ENCODE measurements around the gene STK32C. TPM values are rescaled to one million over a fixed set of nuclear protein-coding genes. Genes with fewer than 3 reads are reported as not detected.

STK32C gene
- total RNA-seq, 2 donors from 2014 or later, result 8.4 to 9.9 TPM

DNA sequence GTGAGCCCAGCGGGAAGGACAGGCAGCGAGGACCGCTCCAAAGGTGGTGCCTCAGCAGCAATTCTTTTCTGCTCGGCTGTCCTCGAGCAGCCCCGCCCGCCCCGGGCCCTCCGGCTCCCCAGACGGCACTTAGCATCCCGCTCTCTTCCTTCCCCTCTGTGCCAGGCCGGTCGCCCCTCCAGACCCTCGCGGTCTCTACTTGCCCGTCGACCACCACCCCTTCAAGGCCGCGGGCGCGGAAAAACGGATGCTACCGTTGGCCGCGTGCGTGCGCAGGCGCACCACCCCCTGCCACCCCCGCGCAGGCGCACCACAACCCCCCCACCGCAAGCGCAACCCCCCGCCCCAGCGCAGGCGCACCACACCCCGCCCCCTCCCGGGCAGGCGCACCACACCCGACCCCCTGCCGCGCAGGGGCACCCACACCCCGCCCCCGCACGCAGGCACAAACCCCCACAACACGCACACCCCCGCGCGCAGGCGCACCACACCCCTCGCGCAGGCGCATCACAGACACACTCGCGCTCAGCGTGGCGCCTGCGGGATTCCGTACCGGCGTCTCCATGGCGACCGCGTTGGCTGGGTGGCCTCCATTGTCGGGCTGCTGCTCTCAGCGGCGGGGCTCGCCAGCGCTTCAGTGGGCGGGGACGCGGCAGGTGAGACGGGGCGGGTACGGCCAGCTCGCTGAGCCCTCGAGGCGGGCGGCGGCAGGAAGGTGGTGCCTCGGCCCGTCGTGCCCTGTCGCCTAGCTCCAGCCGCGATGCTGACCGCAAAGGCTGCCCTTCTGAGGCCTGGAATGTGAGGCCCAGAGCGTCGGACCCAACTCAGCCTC lies 24.1 kb upstream of the STK32C start, which contains the start of gene LRRC27:
Gene LRRC27 (plus strand): TSS at position 593 of the 832 bp plus-strand sequence. CDS start 1,332 bp downstream, outside the sequence.
- H3K9me3 ChIP-seq (ENCODE audit: control insufficient read depth, low read length), result no peaks in the 10 kb centered on the region
- Mint-ChIP-seq H3K36me3 (ENCODE audit: low read depth) (peaks cover 27% of the 10 kb centered on the region), H3K27ac (peak within 1 kb of the TSS; percentile 88), H3K4me3 (peak within 1 kb of the TSS; percentile 91), H3K9me3 (peaks cover 3% of the 10 kb centered on the region), H3K27me3 (ENCODE audit: insufficient read depth) (no peaks in the 10 kb centered on the region), H3K4me1 (peaks cover 22% of the 10 kb centered on the region)
- TF ChIP-seq, protein P1, sequence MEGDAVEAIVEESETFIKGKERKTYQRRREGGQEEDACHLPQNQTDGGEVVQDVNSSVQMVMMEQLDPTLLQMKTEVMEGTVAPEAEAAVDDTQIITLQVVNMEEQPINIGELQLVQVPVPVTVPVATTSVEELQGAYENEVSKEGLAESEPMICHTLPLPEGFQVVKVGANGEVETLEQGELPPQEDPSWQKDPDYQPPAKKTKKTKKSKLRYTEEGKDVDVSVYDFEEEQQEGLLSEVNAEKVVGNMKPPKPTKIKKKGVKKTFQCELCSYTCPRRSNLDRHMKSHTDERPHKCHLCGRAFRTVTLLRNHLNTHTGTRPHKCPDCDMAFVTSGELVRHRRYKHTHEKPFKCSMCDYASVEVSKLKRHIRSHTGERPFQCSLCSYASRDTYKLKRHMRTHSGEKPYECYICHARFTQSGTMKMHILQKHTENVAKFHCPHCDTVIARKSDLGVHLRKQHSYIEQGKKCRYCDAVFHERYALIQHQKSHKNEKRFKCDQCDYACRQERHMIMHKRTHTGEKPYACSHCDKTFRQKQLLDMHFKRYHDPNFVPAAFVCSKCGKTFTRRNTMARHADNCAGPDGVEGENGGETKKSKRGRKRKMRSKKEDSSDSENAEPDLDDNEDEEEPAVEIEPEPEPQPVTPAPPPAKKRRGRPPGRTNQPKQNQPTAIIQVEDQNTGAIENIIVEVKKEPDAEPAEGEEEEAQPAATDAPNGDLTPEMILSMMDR (conservative IDR thresholded peaks at IDR 0.05), result no peak
- no peaks in the 10 kb centered on the region for H3K4me1 ChIP-seq (ENCODE audit: control insufficient read depth, insufficient read depth, low read length)
- WGBS, 2 experiments (ENCODE audit: insufficient coverage in 1 of 2, insufficient read length in 1 of 2), result 1% methylated on average over 35 to 65 of the region's 89 CpGs
- peak within 1 kb of the TSS; percentile 71 for H3K9ac ChIP-seq (ENCODE audit: extremely low read depth, low read length, poor library complexity, severe bottlenecking)
- no peaks in the 10 kb centered on the region for H3K27me3 ChIP-seq (ENCODE audit: control insufficient read depth, insufficient read depth, low read length, poor library complexity, severe bottlenecking)
- peaks cover 13% of the 10 kb centered on the region for H3K36me3 ChIP-seq (ENCODE audit: control insufficient read depth, insufficient read depth, low read length)
- peak; percentile 99 for DNase-seq
- H3K27ac ChIP-seq (ENCODE audit: low read depth, low read length), result peak within 1 kb of the TSS; percentile 76
- peak within 1 kb of the TSS; percentile 94 for H3K4me3 ChIP-seq (ENCODE audit: low read length)

DNA sequence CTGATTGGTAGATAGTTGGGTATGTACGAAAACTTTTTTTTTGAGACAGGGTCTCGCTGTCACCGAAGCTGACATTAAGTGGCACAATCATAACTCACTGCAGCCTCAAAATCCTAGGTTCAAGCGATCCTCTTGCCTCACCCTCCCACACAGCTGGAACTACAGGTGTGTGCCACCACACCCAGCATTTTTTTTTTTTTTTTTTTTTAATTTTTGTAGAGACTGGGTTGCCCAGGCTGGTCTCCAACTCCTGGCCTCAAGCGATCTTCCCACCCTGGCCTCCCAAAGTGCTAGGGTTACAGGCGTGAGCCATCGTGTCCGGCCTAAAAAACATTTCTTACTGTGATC lies 22.7 kb upstream of the STK32C start:
- WGBS, 2 experiments (ENCODE audit: insufficient coverage in 1 of 2, insufficient read length in 1 of 2), result 82 to 87% methylated on average over 4 to 8 of the region's 8 CpGs
- Mint-ChIP-seq H3K27me3 (ENCODE audit: insufficient read depth) (no peaks in the 10 kb centered on the region), H3K36me3 (ENCODE audit: low read depth) (peaks cover 37% of the 10 kb centered on the region), H3K27ac (no peak overlapping the region), H3K9me3 (peaks cover 3% of the 10 kb centered on the region), H3K4me1 (peaks cover 22% of the 10 kb centered on the region), H3K4me3 (peak overlapping the region; percentile 91)
- no peak overlapping the region for H3K27ac ChIP-seq (ENCODE audit: low read depth, low read length)
- H3K4me1 ChIP-seq (ENCODE audit: control insufficient read depth, insufficient read depth, low read length), result no peaks in the 10 kb centered on the region
- H3K27me3 ChIP-seq (ENCODE audit: control insufficient read depth, insufficient read depth, low read length, poor library complexity, severe bottlenecking), result no peaks in the 10 kb centered on the region
- H3K36me3 ChIP-seq (ENCODE audit: control insufficient read depth, insufficient read depth, low read length), result peaks cover 25% of the 10 kb centered on the region
- peak overlapping the region; percentile 94 for H3K4me3 ChIP-seq (ENCODE audit: low read length)
- H3K9ac ChIP-seq (ENCODE audit: extremely low read depth, low read length, poor library complexity, severe bottlenecking), result peak overlapping the region; percentile 13
- no peak for DNase-seq
- peaks cover 6% of the 10 kb centered on the region for H3K9me3 ChIP-seq (ENCODE audit: control insufficient read depth, low read length)
- TF ChIP-seq, protein P1 (conservative IDR thresholded peaks at IDR 0.05), result no peak

DNA sequence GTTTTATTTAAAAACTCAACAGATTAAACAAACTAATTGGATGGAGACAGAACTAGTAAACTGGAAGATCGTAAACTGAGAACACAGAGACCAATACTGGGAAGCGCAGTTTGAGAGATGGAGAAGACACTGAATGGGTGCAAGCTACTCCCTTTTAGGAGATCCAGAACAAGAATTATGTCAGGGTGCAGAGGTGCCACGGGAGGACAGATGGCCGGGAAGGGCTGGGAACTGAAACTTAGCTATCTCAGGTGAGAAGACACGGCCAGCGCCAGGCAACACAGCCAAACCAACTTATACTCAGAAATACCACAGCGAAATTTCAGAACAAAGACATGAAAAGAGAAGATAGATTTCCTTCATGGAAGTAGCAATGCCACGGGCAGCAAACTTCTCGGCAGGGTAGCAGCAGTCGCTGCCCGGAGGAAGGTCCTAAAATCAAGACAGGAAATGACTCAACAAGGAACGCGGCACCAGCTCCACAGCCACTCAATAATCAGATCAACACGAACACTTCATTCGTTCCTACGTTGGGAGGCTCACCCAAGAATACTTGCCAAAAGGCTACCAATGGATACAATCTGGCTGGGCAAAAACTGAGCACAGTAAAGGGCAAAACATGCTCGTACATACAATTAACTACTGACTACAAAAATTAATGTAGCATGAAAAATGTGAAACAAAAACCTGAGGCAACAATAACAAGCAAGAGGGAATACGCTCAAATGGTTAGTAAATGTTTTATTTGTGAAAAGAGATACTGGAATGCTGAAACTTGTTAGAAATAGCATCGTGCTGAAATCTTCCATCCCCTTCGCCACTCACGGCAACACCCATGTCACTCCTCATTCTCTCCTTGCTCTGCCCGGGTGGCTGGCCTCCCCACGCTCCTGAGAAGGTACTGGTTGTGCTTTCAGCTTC lies 22.1 kb upstream of the STK32C start:
- Mint-ChIP-seq H3K4me3 (peak overlapping the region; percentile 91), H3K36me3 (ENCODE audit: low read depth) (peaks cover 39% of the 10 kb centered on the region), H3K27me3 (ENCODE audit: insufficient read depth) (no peaks in the 10 kb centered on the region), H3K9me3 (peaks cover 6% of the 10 kb centered on the region), H3K4me1 (peaks cover 22% of the 10 kb centered on the region), H3K27ac (peak overlapping the region; percentile 23)
- Histone ChIP-seq H3K9me3 (ENCODE audit: control insufficient read depth, low read length) (peaks cover 6% of the 10 kb centered on the region), H3K36me3 (ENCODE audit: control insufficient read depth, insufficient read depth, low read length) (peaks cover 27% of the 10 kb centered on the region), H3K4me1 (ENCODE audit: control insufficient read depth, insufficient read depth, low read length) (no peaks in the 10 kb centered on the region), H3K9ac (ENCODE audit: extremely low read depth, low read length, poor library complexity, severe bottlenecking) (peak overlapping the region; percentile 13), H3K27me3 (ENCODE audit: control insufficient read depth, insufficient read depth, low read length, poor library complexity, severe bottlenecking) (no peaks in the 10 kb centered on the region), H3K4me3 (ENCODE audit: low read length) (peak overlapping the region; percentile 94), H3K27ac (ENCODE audit: low read depth, low read length) (no peak overlapping the region)
- WGBS, 2 experiments (ENCODE audit: insufficient coverage in 1 of 2, insufficient read length in 1 of 2), result 61 to 64% methylated on average over 5 to 22 of the region's 23 CpGs
- DNase-seq, result no peak
- TF ChIP-seq, protein P1 (conservative IDR thresholded peaks at IDR 0.05), result no peak

All from endodermal cell (in vitro differentiated cells).